ENCODE results near the gene IL4R. TPM values are rescaled to one million over a fixed set of nuclear protein-coding genes. Genes with fewer than 3 reads are reported as not detected.
"Not testable (repeated sequence)": the region's sequence is repeated elsewhere in the genome, so short reads cannot be mapped to it uniquely, and the experiment has no call there.

IL4R gene
- total and polyA plus RNA-seq, 2 donors (not counting 1 experiment from before 2014, with no cell fraction given), result 17.1 to 23.6 TPM

DNA sequence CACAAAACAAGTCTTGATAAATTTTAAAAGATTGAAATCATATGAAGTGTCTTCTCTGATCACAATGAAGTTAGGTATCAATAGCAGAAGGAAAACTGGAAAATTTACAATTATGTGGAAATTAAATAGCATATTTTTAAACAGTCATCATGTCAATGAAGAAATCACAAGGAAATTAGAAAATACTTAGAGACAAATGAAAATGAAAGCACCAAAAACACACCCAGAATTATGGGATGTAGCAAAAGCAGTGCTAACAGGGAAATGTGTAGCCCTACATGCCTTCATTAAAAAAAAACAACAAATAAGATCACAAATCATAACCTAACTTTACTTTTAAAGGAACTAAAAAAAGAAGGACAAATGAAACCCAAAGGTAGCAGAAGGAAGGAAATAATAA, 80.7 kb downstream of the IL4R start:
- Histone ChIP-seq H3K4me1 (ENCODE audit: control insufficient read depth, extremely low read depth, insufficient read depth, low read length) (no peaks in the 10 kb centered on the region), H3K36me3 (ENCODE audit: control insufficient read depth, insufficient read depth, low read length) (no peaks in the 10 kb centered on the region), H2AFZ (ENCODE audit: low read length) (no peak overlapping the region), H4K20me1 (ENCODE audit: control insufficient read depth, extremely low read depth, insufficient read depth, low read length) (no peaks in the 10 kb centered on the region), H3K27me3 (ENCODE audit: control insufficient read depth, insufficient read depth, low read length) (peaks cover 5% of the 10 kb centered on the region), H3K9me3 (ENCODE audit: control insufficient read depth, insufficient read depth, low read depth, low read length) (no peaks in the 10 kb centered on the region), H3K4me2 (ENCODE audit: extremely low read depth, insufficient read depth, low read length) (no peak overlapping the region), H3K4me3 (replicated peaks in 1 of 4; ENCODE audit: control extremely low read depth in 1 of 4, insufficient read depth in 1 of 4, low read depth in 3 of 4, low read length in 4 of 4) (no peak overlapping the region), H3K9ac (ENCODE audit: insufficient read depth, low read length) (no peak overlapping the region), H3K27ac (ENCODE audit: insufficient read depth, low read length) (no peak overlapping the region), H3K79me2 (ENCODE audit: control insufficient read depth, insufficient read depth, low read length) (no peaks in the 10 kb centered on the region)
- no peak for DNase-seq (ENCODE audit: low read depth in 2 of 2)
- TF ChIP-seq EZH2 (IDR thresholded peaks at IDR 0.05; ENCODE audit: low read length, missing control alignments), result no peak
- TF ChIP-seq CTCF (conservative IDR thresholded peaks at IDR 0.05 in 1 of 2, IDR thresholded peaks at IDR 0.05 in 1 of 2; ENCODE audit: low read depth in 1 of 2, low read length in 2 of 2), result no peak

DNA sequence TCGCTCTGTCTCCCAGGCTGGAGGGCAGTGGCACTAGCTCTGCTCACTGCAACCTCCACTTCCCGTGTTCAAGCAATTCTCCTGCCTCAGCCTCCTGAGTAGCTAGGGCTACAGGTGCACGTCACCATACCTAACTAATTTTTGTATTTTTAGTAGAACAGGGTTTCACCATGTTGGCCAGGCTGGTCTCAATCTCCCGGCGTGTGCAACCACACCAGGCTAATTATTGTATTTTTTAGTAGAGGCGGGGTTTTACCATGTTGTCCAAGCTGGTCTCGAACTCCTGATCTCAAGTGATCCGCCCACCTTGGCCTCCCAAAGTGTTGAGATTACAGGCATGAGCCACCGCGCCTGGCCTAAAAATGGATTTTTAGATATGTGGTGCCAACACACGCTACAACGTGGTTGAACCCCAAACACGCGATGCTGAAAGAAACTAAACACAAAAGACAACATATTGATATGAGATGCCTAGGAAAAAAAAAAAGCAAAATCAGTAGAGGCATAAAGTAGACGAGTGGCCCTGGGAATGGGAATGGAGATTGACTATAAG, 84.6 kb downstream of the IL4R start:
- H3K4me2 ChIP-seq (ENCODE audit: extremely low read depth, insufficient read depth, low read length); H3K9me3 ChIP-seq (ENCODE audit: control insufficient read depth, insufficient read depth, low read depth, low read length); H3K79me2 ChIP-seq (ENCODE audit: control insufficient read depth, insufficient read depth, low read length); H3K9ac ChIP-seq (ENCODE audit: insufficient read depth, low read length); DNase-seq (ENCODE audit: low read depth in 2 of 2); H3K4me3 ChIP-seq (replicated peaks in 1 of 4; ENCODE audit: control extremely low read depth in 1 of 4, insufficient read depth in 1 of 4, low read depth in 3 of 4, low read length in 4 of 4); H4K20me1 ChIP-seq (ENCODE audit: control insufficient read depth, extremely low read depth, insufficient read depth, low read length); H3K4me1 ChIP-seq (ENCODE audit: control insufficient read depth, extremely low read depth, insufficient read depth, low read length); H3K27me3 ChIP-seq (ENCODE audit: control insufficient read depth, insufficient read depth, low read length); H3K36me3 ChIP-seq (ENCODE audit: control insufficient read depth, insufficient read depth, low read length); H3K27ac ChIP-seq (ENCODE audit: insufficient read depth, low read length); H2AFZ ChIP-seq (ENCODE audit: low read length): not testable (repeated sequence)

- no peaks in the 10 kb centered on the region for H3K79me2 ChIP-seq (ENCODE audit: control insufficient read depth, insufficient read depth, low read length)
- no peaks in the 10 kb centered on the region for H3K9me3 ChIP-seq (ENCODE audit: control insufficient read depth, insufficient read depth, low read depth, low read length)
- no peak overlapping the region for H3K27ac ChIP-seq (ENCODE audit: insufficient read depth, low read length)
- peaks cover 9% of the 10 kb centered on the region for H3K4me1 ChIP-seq (ENCODE audit: control insufficient read depth, extremely low read depth, insufficient read depth, low read length)
- no peaks in the 10 kb centered on the region for H3K36me3 ChIP-seq (ENCODE audit: control insufficient read depth, insufficient read depth, low read length)
- no peak overlapping the region for H2AFZ ChIP-seq (ENCODE audit: low read length)
- TF ChIP-seq CTCF (conservative IDR thresholded peaks at IDR 0.05 in 1 of 2, IDR thresholded peaks at IDR 0.05 in 1 of 2; ENCODE audit: low read depth in 1 of 2, low read length in 2 of 2) (no peak), EZH2 (IDR thresholded peaks at IDR 0.05; ENCODE audit: low read length, missing control alignments) (no peak)
- H3K9ac ChIP-seq (ENCODE audit: insufficient read depth, low read length), result no peak overlapping the region
- peaks cover 2% of the 10 kb centered on the region for H3K27me3 ChIP-seq (ENCODE audit: control insufficient read depth, insufficient read depth, low read length)
- DNase-seq (ENCODE audit: low read depth in 2 of 2), result no peak
- H3K4me3 ChIP-seq (replicated peaks in 1 of 4; ENCODE audit: control extremely low read depth in 1 of 4, insufficient read depth in 1 of 4, low read depth in 3 of 4, low read length in 4 of 4), result no peak overlapping the region
- no peak overlapping the region for H3K4me2 ChIP-seq (ENCODE audit: extremely low read depth, insufficient read depth, low read length)
- H4K20me1 ChIP-seq (ENCODE audit: control insufficient read depth, extremely low read depth, insufficient read depth, low read length), result no peaks in the 10 kb centered on the region
These were observed 85.4 kb downstream of the IL4R start for GRCh38 chr16:27398894-27399853.

Data from fibroblast of lung (primary cell).